GM21825 (cell line): ENCODE results near the gene RPL31.
"Not testable (repeated sequence)": the region's sequence is repeated elsewhere in the genome, so short reads cannot be mapped to it uniquely, and the experiment has no call there.

Experiments used
- ATAC-seq: cut with Tn5 transposase; IDR thresholded peaks from one replicate; pipeline ENCODE4 v1.9.1; 2021; ENCODE audit warnings: mild to moderate bottlenecking, moderate library complexity; ENCODE audit not compliant: unreplicated experiment

RPL31 gene

DNA sequence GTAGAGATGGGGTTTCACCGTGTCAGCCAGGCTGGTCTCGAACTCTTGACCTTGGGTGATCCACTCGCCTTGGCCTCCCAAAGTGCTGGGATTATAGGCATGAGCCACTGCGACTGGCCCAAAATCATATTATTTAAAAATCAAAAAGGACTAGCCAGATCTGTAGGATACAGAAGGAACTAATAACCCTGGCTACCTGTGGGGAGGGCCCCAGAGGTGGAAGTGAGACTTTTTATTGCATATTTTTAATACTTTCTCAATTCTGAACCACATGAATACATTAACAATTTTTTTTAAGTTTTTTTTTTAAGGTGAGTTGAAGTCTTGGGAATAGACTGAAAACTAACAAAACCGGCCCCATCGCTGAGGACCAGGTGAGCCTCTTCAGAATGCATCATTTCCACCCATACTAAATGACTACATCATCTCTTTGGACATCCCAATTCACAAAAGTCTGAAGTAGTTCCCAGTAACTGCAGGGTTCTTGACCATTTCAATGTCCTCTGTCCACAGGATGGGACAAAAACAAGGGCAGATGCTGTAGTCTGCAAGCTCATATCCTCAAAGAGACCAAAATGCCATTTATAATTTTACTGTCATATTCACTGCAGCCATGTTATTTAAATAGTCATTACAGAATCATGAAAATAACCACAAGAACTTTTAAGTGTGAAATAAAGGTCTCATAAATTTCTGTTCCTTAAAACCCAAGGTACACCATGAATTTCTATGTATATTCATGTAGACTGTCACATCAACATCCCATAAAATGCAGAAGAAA lies 21.4 kb downstream of the RPL31 start:
- no peak for ATAC-seq

DNA sequence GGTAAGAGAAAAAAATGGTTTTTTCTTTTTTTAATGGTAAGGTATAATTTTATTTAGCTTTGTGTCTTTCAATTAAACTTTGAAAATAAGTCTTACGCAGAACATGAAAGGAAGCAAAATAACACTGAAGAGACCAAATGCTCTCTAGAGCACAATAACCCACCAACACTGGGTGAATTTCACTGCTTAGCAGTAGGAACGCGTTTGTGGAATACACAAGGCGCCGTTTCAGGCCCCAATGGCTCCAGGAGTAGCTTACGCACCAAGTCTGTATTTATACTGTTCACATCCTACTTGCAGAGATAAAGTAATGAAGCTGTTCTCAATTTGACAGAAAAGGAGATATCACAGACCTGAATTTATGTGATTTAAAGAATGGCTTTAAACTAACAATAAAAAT lies 23.5 kb downstream of the RPL31 start:
- no peak for ATAC-seq

DNA sequence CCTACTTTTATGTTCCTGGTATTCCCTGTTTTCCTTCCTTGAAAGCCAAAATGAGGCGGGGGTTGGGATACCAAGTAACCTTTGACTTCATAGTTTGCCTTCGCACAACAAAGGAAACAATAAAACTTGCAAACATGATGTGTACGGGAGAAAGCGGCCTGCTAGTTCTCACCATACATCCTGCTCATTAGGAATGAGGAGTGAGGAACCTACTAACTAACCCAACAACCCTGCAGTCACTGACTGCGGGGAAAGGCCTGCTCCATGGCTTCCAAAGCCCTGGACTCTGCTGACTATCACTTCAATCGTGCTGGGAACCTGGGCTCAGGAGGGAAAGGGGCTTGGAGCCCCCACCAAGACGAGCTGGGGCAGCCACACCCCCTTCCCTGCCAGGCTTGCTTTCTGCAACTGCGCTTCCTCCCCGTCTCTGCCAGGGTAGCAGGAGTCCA lies 24.2 kb downstream of the RPL31 start:
- ATAC-seq: no peak

DNA sequence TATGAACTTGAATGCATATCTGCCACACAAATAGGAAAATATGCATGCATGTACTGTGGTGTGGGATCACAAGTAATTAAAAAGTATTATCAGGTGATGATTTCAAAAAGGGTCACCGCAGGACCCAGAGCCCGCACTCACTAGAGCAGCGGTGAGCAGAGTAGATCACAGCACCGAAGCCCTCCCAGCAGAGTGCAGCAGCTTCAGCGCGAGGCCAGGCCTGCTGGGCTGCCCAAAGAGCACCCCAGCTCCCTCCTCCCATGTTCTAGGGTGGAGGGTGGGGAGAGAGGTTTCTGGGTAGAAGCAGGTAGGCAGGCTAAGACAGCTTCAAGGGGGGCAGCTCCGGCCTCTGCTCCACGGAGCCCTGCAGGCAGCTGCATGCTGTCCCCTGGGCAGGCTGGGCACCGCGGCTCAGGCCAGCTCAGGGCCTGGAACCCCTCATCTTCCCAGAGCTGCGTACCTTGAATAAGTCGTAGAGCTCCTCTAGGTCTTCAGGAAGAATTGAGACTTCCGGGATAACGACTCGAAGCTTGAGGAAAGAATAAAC lies 24.9 kb downstream of the RPL31 start:
- ATAC-seq: no peak

DNA sequence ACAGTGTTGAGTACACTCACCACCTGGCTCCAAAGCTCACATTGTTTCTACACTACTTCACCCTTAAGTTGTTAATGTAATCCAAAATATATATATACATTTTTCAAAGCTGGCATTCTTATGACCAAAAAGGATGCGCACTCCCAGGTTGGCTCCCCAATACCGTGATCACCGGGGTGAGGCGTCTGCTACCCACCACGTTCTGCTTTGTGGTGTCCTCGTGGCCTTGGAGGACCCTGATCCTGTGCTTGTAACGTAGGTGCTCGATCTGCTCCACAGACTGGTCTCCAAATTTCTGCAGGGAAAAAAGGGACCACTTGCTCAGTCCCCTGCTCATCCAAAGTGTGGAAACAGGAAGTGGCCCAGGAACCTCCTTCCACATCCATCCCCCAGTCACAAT lies 25.8 kb downstream of the RPL31 start:
- no peak for ATAC-seq

DNA sequence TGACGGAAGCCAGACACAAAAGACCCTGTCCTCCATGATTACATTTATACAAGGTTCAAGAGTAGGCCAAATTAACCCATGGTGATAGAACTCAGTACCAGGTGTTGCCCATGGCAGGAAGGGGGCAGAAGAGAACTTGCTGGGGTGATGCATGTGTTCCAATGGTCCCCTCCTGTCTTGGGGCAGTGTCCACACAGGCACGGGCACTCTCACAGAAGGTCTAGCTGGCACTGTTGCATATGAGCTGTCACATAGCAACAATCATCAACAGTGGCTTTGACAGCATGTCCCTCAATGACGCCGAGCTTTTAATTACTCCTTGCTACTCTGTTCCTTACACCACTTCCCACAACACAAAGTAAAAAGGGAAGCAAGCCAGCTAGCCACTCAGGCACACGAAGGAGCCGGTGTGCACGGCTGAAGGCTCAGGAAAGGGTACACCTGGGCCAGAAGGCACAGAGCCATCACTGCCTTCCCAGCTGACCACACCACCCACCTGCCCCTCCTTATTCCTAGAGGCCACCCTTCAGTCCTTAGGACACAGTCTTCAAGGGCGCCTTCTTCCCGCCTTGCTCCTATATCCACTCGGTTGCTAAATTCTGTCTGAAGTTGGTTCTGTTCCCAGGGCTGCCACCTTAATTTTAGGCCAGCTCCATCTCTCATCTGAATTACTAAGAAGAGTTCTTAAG lies 28.9 kb downstream of the RPL31 start:
- ATAC-seq: no peak

DNA sequence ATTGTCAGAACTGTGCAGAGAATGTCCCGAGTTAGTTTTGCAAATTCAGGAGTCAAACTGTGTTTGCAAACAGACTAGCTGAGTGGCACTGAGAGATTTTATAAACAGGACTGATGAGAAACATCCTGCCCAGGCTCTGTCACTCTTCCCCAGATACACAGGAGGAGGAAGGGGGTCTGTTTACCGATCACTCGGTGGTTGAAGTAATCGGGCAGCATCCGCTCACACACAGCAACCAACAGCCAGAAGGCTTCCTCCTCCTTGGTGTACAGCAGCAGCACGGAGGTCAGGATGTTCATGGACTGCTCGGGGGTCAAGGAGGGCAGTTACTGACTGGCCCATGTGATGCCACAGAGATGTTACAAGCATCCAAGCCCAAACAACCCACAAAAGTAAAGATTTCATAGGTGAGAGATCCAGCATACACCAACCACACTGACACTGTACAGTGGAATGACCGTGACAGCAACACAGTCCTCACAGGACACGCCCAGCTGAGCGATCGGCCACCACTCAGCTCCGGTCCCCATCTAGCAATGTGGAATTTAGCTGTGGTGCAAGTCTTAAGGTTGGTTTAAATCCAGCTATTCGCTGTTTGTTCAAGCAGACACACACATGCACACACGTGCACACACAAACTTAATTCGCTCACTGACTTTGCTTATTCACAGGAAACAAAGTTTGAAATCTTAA lies 30.1 kb downstream of the RPL31 start:
- ATAC-seq: no peak

DNA sequence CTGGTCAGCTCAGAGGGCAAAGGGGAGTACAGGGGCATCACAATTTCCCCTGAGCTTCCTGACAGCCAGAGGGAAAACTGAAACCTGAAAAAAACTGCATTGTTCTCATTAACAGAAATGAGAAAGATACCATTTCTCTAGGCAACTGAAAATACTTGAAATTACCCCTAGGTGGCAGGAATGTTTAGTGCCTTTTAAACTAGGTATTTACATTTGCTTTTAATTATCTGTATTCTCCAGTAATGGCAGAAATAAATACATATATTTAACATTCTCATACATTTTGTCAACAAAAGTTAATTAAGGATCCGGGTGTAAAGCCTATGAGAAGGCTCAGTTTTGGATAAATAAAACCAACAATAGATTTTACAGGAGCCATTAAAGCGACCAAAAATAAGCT lies 34.5 kb downstream of the RPL31 start:
- ATAC-seq: no peak

DNA sequence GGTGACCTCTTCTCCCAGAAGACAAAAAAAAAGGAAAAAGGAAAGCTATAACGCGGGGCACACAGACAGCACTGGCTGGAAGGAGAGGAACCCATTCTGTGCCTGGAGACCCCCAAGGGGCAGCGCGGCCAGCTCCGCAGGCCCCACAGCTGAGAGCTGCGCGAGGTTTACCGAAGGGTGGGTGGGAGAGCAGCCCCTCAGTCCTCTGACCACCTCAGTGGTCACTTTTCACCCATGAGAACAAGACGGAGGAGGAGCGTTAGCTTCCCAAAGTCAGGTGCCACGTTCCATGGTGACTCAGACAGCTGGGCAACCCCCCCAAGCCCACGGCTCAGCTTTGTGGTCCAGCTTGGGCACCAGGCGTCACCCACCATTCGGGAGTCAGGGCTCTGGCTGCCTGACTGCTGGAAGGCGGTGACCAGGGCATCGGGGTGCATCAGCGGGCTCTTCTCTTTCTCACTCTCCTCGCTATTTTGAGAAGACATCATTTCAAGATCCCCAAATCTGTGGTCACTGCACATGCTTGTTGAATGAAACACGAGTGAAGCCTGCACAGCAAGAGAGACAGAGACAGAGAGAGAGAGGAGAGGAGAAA lies 35.2 kb downstream of the RPL31 start:
- ATAC-seq: no peak

DNA sequence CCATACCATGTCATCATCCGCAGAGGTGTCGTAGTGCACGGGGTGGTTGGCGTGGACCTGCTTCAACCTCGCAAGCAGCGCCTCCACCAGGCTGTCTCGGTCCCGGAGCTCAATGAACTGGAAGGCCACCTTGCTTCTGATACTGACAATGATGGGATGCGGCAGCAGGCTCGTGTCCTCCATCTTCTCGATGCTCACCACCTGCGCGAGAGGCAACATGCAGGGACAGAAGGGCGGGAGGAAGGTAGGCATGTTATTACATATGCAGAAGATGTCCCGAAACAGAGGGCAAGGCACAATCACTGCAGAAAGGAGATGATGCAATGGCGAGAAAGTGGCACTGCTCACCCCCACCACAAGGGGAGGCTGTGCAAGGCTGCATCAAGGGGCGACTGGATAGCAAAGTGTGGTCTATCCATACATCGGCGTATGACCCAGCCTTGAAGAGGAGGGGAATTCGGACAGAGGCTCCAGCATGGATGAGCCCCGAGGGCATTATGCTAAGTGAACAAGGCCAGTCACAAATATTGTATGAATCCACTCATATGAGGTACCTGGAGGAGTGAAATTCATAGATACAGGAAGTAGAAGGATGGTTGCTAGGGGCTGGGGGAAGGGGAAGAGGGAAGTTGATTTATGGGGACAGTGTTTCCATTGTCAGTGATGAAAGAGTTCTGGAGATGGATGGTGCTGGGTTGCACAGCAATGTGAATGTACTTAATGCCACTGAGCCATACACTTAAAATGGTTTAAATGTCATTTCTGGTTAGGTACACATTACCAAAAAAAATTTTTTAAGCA lies 36.6 kb downstream of the RPL31 start:
- no peak for ATAC-seq

DNA sequence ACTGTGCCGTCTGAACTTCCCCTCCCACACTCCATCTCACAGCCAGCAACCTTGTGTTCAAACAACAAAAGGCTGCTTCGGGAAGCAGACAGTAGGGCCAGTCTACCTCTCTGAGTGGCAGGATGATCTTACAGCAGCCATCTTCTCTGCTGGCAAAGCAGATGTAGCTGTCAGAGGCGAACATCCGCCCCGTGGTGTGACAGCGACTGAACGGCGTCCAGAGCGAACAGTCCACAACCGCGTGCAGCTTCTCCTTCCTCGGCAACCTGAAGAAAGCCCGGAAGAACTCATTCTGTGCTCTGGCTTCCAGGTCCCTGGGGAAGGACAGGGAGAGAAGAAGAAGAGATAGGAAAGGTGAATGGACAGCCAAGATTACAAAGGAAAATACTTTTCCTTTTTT lies 38.0 kb downstream of the RPL31 start:
- no peak for ATAC-seq

DNA sequence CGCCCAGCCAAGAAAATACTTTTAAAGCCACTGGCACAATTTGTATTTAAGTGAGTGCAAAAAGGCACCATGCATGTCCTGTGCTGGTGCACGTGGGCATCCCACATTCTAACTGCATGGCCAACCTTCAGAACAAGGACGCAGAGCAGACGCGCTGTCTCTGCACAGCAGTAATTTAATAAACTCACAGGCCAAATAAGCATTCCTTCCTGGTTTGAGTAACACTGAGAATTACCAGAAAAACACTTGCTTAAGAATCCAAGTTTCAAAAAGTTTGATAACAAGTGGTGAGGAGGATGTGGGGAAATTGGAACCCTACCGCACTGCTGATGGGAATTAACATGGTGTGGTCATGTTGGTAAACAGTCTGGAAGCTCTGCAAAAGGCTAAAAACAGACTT lies 38.7 kb downstream of the RPL31 start:
- no peak for ATAC-seq

DNA sequence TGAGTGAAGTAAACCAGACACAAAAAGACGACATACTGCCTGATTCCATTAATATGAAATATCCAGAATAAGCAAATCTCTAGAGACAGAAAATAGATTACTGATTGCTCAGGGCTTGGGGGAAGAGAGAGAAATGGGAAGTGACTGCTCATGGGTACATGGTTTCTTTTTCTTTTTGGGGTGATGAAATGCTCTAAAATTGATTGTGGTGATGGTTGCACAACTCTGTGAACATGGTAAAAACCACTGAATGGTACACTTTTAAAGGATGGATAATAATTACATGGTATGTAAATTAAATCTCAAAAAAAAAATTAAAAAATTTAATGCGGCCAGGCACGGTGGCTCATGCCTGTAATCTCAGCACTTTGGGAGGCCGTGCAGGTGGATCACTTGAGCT lies 39.3 kb downstream of the RPL31 start:
- ATAC-seq: no peak

DNA sequence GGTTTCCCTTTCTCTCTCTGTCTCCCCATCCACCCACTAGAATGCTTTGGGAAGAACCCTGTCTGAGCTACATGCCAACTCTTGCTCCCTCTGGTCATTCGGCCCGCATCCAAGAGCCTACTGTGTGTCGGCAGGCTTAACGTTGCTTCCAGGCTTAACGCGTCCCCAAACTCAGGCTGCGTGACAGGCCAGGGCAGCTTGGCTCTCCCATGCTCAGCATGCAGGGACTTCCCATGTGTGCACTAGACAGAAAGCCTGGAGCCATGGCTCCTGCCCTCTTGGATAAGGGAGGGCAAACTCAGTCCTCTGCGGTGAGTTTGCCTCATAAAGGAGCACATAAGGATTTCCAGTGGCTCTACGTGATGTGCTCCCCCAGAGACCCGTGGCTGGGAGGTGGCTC lies 43.2 kb downstream of the RPL31 start:
- no peak for ATAC-seq

DNA sequence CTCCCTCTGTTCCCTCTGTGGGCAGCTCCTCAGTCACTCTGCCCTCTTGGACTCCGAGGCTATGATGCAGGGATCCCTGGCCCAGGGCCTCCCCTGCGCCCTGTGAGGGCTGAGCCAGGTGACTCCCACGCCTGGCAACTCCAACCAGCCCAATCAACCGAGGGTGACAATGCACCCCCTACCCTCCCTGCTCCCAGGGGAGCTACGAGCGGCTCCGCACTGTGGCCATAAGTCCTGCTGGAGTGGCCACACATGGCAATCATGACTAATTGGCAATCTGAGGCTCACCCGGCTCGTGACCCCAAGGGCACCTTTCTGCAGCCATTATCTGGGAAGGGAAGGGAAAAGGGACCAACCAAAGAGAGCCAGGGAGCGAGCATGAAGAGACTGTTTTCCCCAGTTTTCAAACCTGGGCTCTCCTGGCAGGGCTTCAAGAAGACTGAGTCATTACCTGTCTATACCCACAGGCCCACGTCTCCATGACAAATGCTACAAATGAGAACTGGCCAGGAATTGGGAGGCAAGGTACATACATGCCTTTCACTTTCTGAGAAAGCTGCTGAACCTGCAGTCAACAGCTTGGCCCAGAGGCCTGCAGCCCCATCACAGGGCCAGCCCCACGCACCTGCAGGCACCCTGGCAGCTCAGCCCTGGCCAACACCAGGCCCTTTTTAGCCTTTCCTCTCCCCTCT lies 45.1 kb downstream of the RPL31 start:
- ATAC-seq: no peak

DNA sequence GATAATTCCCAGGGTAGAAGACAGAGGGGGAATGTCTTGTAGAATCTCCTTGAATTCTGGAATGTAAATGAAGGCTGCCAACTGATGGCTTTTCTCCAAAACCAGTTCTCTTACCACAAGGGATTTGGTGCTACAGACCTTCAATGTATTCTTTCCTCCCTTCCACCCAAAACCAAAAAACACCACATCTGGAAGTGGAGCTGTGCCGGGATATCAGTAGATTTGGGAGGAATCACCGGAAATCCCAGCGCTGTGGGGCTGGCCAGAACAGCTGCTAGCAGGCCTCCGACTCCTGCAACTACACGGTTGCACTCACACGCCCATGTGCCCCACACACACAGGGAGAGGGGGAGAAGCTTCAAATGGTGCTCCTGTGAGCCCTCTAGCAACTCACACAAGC lies 45.7 kb downstream of the RPL31 start:
- ATAC-seq: no peak

DNA sequence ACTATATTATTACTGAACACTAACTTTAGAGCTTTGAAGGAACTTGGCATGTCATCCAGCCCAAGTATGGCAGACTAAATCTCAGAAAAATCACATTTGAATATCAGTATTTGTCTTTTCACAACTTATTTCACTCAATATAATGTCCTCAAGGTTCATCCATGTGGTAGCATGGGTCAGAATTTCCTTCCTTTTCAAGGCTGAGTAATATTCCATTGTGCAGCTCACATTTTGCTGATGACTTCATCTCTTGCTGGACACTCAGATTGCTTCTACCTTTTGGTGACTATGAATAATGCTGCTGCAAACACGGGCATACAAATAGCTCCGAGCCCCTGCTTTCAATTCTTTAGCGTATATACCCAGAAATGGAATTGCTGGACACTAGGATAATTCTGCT lies 46.7 kb downstream of the RPL31 start:
- ATAC-seq: no peak

DNA sequence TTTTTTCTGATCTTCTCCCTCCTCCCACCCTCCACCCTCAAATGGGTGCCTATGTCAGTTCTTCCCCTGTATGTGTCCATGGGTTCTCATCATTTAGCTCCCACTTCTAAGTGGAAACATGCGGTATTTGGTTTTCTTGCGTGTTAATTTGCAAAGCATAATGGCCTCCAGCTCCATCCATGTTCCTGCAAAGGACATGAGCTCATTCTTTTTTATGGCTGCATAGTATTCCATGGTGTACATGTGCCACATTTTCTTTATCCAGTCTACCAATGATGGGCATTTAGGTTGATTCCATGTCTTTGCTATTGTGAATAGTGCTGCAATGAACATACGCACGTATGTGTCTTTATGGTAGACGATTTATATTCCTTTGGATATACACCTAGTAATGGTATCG lies 48.8 kb downstream of the RPL31 start:
- ATAC-seq: not testable (repeated sequence)

DNA sequence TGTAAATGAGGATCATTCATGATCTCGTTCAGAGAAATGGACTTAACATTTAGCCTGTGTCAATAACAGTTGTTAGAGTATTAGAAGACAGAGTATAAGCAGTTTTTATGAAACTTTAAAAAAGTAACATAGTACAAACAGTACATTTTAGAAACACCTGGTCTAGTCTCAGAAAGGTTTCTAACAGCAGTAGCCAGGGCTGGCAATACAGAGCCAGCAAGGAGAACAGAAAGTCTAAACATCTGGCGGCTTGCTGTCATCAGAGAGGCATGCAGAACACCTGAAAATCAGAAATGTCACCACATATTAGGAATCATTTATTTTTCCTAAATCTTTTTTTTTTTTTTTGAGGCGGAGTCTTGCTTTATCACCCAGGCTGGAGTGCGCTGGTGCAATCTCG lies 50.1 kb downstream of the RPL31 start:
- ATAC-seq: no peak

DNA sequence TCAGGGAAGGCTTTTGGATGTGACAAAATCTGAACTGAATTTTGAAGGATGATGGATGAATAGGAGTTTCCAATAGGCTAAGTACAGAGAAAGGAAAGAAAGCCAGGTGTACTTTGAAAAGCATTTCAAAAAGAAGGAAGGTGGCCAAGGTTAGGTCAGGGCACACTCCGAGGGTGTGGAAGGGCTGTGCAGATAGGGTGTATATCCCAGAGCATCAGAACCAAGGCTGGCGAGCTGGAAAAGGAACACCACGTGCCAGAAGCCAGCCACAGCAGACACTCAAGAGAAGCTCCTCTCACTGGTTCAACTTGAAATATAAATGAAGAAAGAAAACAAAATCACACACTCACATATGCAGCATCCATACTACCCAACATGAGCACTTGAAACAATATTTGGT lies 51.0 kb downstream of the RPL31 start:
- no peak for ATAC-seq
